Fibroblast of gingiva (primary cell): ENCODE results near the gene NEU4.
"Not testable (repeated sequence)": the region's sequence is repeated elsewhere in the genome, so short reads cannot be mapped to it uniquely, and the experiment has no call there.

Experiments used
- DNase-seq: peaks from one replicate; pipeline ENCODE4 v3.0.0-alpha.2; 2011; ENCODE audit warnings: low read depth

The NEU4 gene

GRCh38 chr2:241808721-241809382 lies at the start of gene NEU4:
Gene NEU4 (plus strand): TSS chr2:241809193. CDS start chr2:241814485, 5,292 bp downstream.
- DNase-seq = no peak

GRCh38 chr2:241759893-241760292 lies 49.1 kb upstream of the NEU4 start:
- DNase-seq = not testable (repeated sequence)

GRCh38 chr2:241760301-241760771 lies 48.7 kb upstream of the NEU4 start:
- no peak for DNase-seq

GRCh38 chr2:241762321-241762932 lies 46.6 kb upstream of the NEU4 start:
- DNase-seq = no peak

- no peak for DNase-seq
These were observed 46.0 kb upstream of the NEU4 start for GRCh38 chr2:241762933-241763369.

GRCh38 chr2:241763551-241764274 lies 45.3 kb upstream of the NEU4 start:
- DNase-seq = no peak

- no peak for DNase-seq
These were observed 44.4 kb upstream of the NEU4 start for GRCh38 chr2:241764275-241765241.

GRCh38 chr2:241767464-241768250 lies 41.3 kb upstream of the NEU4 start:
- DNase-seq = no peak

- DNase-seq = no peak
These were observed 40.7 kb upstream of the NEU4 start for GRCh38 chr2:241768251-241768711.

- DNase-seq = no peak
These were observed 40.1 kb upstream of the NEU4 start for GRCh38 chr2:241768850-241769249.

- DNase-seq = no peak
These were observed 39.2 kb upstream of the NEU4 start for GRCh38 chr2:241769819-241770184.

GRCh38 chr2:241770185-241770935 lies 38.6 kb upstream of the NEU4 start:
- DNase-seq = no peak

GRCh38 chr2:241770936-241771285 lies 38.1 kb upstream of the NEU4 start:
- DNase-seq = no peak

GRCh38 chr2:241771286-241772062 lies 37.5 kb upstream of the NEU4 start:
- DNase-seq = peak; percentile 40

- DNase-seq = no peak
These were observed 36.9 kb upstream of the NEU4 start for GRCh38 chr2:241772063-241772499.

- DNase-seq = no peak
These were observed 35.2 kb upstream of the NEU4 start for GRCh38 chr2:241773511-241774418.

- DNase-seq = no peak
These were observed 34.4 kb upstream of the NEU4 start for GRCh38 chr2:241774419-241775222.
